ENCODE results near the gene COX4I2. TPM values are rescaled to one million over a fixed set of nuclear protein-coding genes. Genes with fewer than 3 reads are reported as not detected.

The COX4I2 gene
- total RNA-seq, 1 donor from 2014 or later: not detected

- Histone ChIP-seq H3K36me3 (ENCODE audit: control insufficient read depth, insufficient read depth, low read length) (peaks cover 13% of the 10 kb centered on the region), H3K4me3 (ENCODE audit: low read depth, low read length) (no peak overlapping the region), H3K27me3 (ENCODE audit: control insufficient read depth, insufficient read depth, low read length) (no peaks in the 10 kb centered on the region)
- FAIRE-seq: no peak
- no peak for DNase-seq (ENCODE audit: low read depth)
- TF ChIP-seq, protein P1, sequence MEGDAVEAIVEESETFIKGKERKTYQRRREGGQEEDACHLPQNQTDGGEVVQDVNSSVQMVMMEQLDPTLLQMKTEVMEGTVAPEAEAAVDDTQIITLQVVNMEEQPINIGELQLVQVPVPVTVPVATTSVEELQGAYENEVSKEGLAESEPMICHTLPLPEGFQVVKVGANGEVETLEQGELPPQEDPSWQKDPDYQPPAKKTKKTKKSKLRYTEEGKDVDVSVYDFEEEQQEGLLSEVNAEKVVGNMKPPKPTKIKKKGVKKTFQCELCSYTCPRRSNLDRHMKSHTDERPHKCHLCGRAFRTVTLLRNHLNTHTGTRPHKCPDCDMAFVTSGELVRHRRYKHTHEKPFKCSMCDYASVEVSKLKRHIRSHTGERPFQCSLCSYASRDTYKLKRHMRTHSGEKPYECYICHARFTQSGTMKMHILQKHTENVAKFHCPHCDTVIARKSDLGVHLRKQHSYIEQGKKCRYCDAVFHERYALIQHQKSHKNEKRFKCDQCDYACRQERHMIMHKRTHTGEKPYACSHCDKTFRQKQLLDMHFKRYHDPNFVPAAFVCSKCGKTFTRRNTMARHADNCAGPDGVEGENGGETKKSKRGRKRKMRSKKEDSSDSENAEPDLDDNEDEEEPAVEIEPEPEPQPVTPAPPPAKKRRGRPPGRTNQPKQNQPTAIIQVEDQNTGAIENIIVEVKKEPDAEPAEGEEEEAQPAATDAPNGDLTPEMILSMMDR (IDR thresholded peaks at IDR 0.05; ENCODE audit: insufficient read depth, low read length, severe bottlenecking): no peak
Measured at GRCh38 chr20:31693402-31693801, 55.7 kb downstream of the COX4I2 start.

GRCh38 chr20:31693987-31694661, 56.4 kb downstream of the COX4I2 start:
- no peak for FAIRE-seq

More at GRCh38 chr20:31693987-31694661, 56.4 kb downstream of the COX4I2 start:
- H3K36me3 ChIP-seq (ENCODE audit: control insufficient read depth, insufficient read depth, low read length): peaks cover 15% of the 10 kb centered on the region
- no peak for DNase-seq (ENCODE audit: low read depth)
- no peak overlapping the region for H3K4me3 ChIP-seq (ENCODE audit: low read depth, low read length)
- H3K27me3 ChIP-seq (ENCODE audit: control insufficient read depth, insufficient read depth, low read length): no peaks in the 10 kb centered on the region
- TF ChIP-seq, protein P1 (IDR thresholded peaks at IDR 0.05; ENCODE audit: insufficient read depth, low read length, severe bottlenecking): no peak

Other genes starting within 250 kb of the COX4I2 start
- not detected in 2 replicates for gene DEFB119, start 247.3 kb upstream of the COX4I2 start, total RNA-seq
- not detected in 2 replicates for gene DEFB121, start 231.7 kb upstream of the COX4I2 start, total RNA-seq
- not detected in 2 replicates for gene DEFB123, start 197.3 kb upstream of the COX4I2 start, total RNA-seq
- gene DEFB124, start 162.8 kb upstream of the COX4I2 start, total RNA-seq: not detected in 2 replicates
- gene REM1, start 162.6 kb upstream of the COX4I2 start, total RNA-seq: not detected in 2 replicates
- 46.9 and 52.9 TPM in 2 replicates for gene HM13, start 123.5 kb upstream of the COX4I2 start, total RNA-seq
- 426 and 930 TPM in 2 replicates for gene ID1, start 32.6 kb upstream of the COX4I2 start, total RNA-seq
- 93.5 and 93.8 TPM in 2 replicates for gene BCL2L1, start 85.0 kb downstream of the COX4I2 start, total RNA-seq
- 1.3 and 1.8 TPM in 2 replicates for gene TPX2, start 101.4 kb downstream of the COX4I2 start, total RNA-seq
- not detected in 2 replicates for gene MYLK2, start 181.4 kb downstream of the COX4I2 start, total RNA-seq
- gene FOXS1, start 207.7 kb downstream of the COX4I2 start, total RNA-seq: not detected in 2 replicates
- not detected in 2 replicates for gene DUSP15, start 232.6 kb downstream of the COX4I2 start, total RNA-seq
- under 0.01 TPM in 1 of 2 replicates, not detected in the other for gene TTLL9, start 232.7 kb downstream of the COX4I2 start, total RNA-seq